Duodenal mucosa (tissue), 2 donors: ENCODE results near the gene KRTAP10-2.
"Not testable (repeated sequence)": the region's sequence is repeated elsewhere in the genome, so short reads cannot be mapped to it uniquely, and the experiment has no call there.

Source experiments
- H3K27ac ChIP-seq: one replicate; pipeline ENCODE4 v1.7.0; 2013; ENCODE audit warnings: low read depth, low read length
- H3K27me3 ChIP-seq, 2 donors: one replicate each; pipeline ENCODE4 v1.7.0; 2013; ENCODE audit warnings: low read length in 2 of 2, control low read depth in 1 of 2; ENCODE audit not compliant: insufficient read depth in 2 of 2, control insufficient read depth in 1 of 2
- H3K36me3 ChIP-seq, 2 donors: one replicate each; pipeline ENCODE4 v1.7.0; 2013; ENCODE audit warnings: low read length in 2 of 2, control low read depth in 1 of 2; ENCODE audit not compliant: insufficient read depth in 2 of 2, control insufficient read depth in 1 of 2
- H3K4me1 ChIP-seq, 2 donors: one replicate each; pipeline ENCODE4 v1.7.0; 2013; ENCODE audit warnings: low read length in 2 of 2, control low read depth in 1 of 2; ENCODE audit not compliant: insufficient read depth in 2 of 2, control insufficient read depth in 1 of 2
- H3K4me3 ChIP-seq, 2 donors: one replicate each; pipeline ENCODE4 v1.7.0; 2013; ENCODE audit warnings: low read length in 2 of 2, low read depth in 1 of 2
- H3K9ac ChIP-seq, 2 donors: one replicate each; pipeline ENCODE4 v1.7.0; 2013; ENCODE audit warnings: low read length in 2 of 2, low read depth in 1 of 2
- H3K9me3 ChIP-seq, 2 donors: one replicate each; pipeline ENCODE4 v1.7.0; 2013; ENCODE audit warnings: low read length in 2 of 2, control low read depth in 1 of 2; ENCODE audit not compliant: control insufficient read depth in 1 of 2

The KRTAP10-2 gene

GRCh38 chr21:44573630-44574456 lies 22.5 kb upstream of the KRTAP10-2 start, which contains the start of gene KRTAP10-4:
KRTAP10-4 (plus strand) TSS chr21:44573729; CDS start chr21:44573759, 30 bp downstream.
- peak within 1 kb of the TSS; percentile 3 to 36 for H3K4me3 ChIP-seq
- H3K36me3 ChIP-seq, H3K9ac ChIP-seq, H3K27me3 ChIP-seq, H3K4me1 ChIP-seq, H3K9me3 ChIP-seq, H3K27ac ChIP-seq: not testable (repeated sequence)

- H3K27ac ChIP-seq: no peak overlapping the region
Measured at GRCh38 chr21:44572959-44573583, 21.8 kb upstream of the KRTAP10-2 start.

GRCh38 chr21:44571844-44572782 lies 20.8 kb upstream of the KRTAP10-2 start:
- no peaks in the 10 kb centered on the region for H3K36me3 ChIP-seq
- H3K27me3 ChIP-seq: no peaks in the 10 kb centered on the region
- peaks cover 2 to 4% of the 10 kb centered on the region in 2 donors for H3K9me3 ChIP-seq
- H3K4me3 ChIP-seq: no peak overlapping the region
- no peak overlapping the region for H3K9ac ChIP-seq
- H3K4me1 ChIP-seq: peaks cover 0 to 6% of the 10 kb centered on the region in 2 donors
- no peak overlapping the region for H3K27ac ChIP-seq

More at GRCh38 chr21:44572959-44573583, 21.8 kb upstream of the KRTAP10-2 start:
- Histone ChIP-seq H3K36me3 (no peaks in the 10 kb centered on the region), H3K9me3 (peaks cover 4% of the 10 kb centered on the region in 2 donors), H3K27me3 (no peaks in the 10 kb centered on the region), H3K4me3 (no peak overlapping the region), H3K4me1 (peaks cover 0 to 6% of the 10 kb centered on the region in 2 donors), H3K9ac (no peak overlapping the region)

- H3K27me3 ChIP-seq: no peaks in the 10 kb centered on the region
- no peaks in the 10 kb centered on the region for H3K36me3 ChIP-seq
- no peak overlapping the region for H3K4me3 ChIP-seq
- H3K4me1 ChIP-seq: peaks cover 0 to 6% of the 10 kb centered on the region in 2 donors
- H3K9ac ChIP-seq: no peak overlapping the region
- H3K9me3 ChIP-seq: peaks cover 2 to 4% of the 10 kb centered on the region in 2 donors
- no peak overlapping the region for H3K27ac ChIP-seq
Measured at GRCh38 chr21:44571296-44571695, 20.0 kb upstream of the KRTAP10-2 start.

- peaks cover 0 to 6% of the 10 kb centered on the region in 2 donors for H3K4me1 ChIP-seq
- H3K4me3 ChIP-seq: no peak overlapping the region
- no peaks in the 10 kb centered on the region for H3K27me3 ChIP-seq
- no peak overlapping the region for H3K9ac ChIP-seq
- H3K36me3 ChIP-seq: no peaks in the 10 kb centered on the region
- H3K9me3 ChIP-seq: peaks cover 2 to 4% of the 10 kb centered on the region in 2 donors
- no peak overlapping the region for H3K27ac ChIP-seq
Measured at GRCh38 chr21:44569861-44570517, 18.7 kb upstream of the KRTAP10-2 start.

- Histone ChIP-seq H3K9ac (no peak overlapping the region), H3K27me3 (no peaks in the 10 kb centered on the region), H3K36me3 (no peaks in the 10 kb centered on the region)
Measured at GRCh38 chr21:44568667-44569556, 17.6 kb upstream of the KRTAP10-2 start.

GRCh38 chr21:44568261-44568660 lies 17.0 kb upstream of the KRTAP10-2 start:
- no peaks in the 10 kb centered on the region for H3K36me3 ChIP-seq
- no peak overlapping the region for H3K9ac ChIP-seq
- H3K4me1 ChIP-seq: no peaks in the 10 kb centered on the region
- H3K27me3 ChIP-seq: no peaks in the 10 kb centered on the region
- H3K27ac ChIP-seq: no peak overlapping the region
- H3K9me3 ChIP-seq: peaks cover 2 to 4% of the 10 kb centered on the region in 2 donors
- H3K4me3 ChIP-seq: no peak overlapping the region

More at GRCh38 chr21:44568667-44569556, 17.6 kb upstream of the KRTAP10-2 start:
- Histone ChIP-seq H3K4me3 (no peak overlapping the region), H3K9me3 (peaks cover 2 to 4% of the 10 kb centered on the region in 2 donors), H3K4me1 (no peaks in the 10 kb centered on the region), H3K27ac (no peak overlapping the region)

GRCh38 chr21:44567481-44568171 lies 16.3 kb upstream of the KRTAP10-2 start:
- Histone ChIP-seq H3K4me3 (no peak overlapping the region), H3K4me1 (no peaks in the 10 kb centered on the region), H3K27ac (no peak overlapping the region), H3K36me3 (no peaks in the 10 kb centered on the region), H3K27me3 (no peaks in the 10 kb centered on the region), H3K9ac (no peak overlapping the region), H3K9me3 (peaks cover 2 to 4% of the 10 kb centered on the region in 2 donors)
